GM18508 (cell line): ENCODE results near the gene EPN2.
"Not testable (repeated sequence)": the region's sequence is repeated elsewhere in the genome, so short reads cannot be mapped to it uniquely, and the experiment has no call there.

Experiments
- ATAC-seq: cut with Tn5 transposase; IDR thresholded peaks from one replicate; pipeline ENCODE4 v1.9.1; 2021; ENCODE audit warnings: moderate number of reproducible peaks; ENCODE audit not compliant: insufficient read depth, unreplicated experiment

The EPN2 gene

GRCh38 chr17:19262650-19263631 is 25.8 kb downstream of the EPN2 start:
- ATAC-seq = no peak

GRCh38 chr17:19263641-19264051 is 26.5 kb downstream of the EPN2 start:
- ATAC-seq = no peak

- ATAC-seq = no peak
Measured at GRCh38 chr17:19264268-19264667, 27.1 kb downstream of the EPN2 start.

GRCh38 chr17:19264681-19265080 is 27.5 kb downstream of the EPN2 start:
- ATAC-seq = no peak

DNA sequence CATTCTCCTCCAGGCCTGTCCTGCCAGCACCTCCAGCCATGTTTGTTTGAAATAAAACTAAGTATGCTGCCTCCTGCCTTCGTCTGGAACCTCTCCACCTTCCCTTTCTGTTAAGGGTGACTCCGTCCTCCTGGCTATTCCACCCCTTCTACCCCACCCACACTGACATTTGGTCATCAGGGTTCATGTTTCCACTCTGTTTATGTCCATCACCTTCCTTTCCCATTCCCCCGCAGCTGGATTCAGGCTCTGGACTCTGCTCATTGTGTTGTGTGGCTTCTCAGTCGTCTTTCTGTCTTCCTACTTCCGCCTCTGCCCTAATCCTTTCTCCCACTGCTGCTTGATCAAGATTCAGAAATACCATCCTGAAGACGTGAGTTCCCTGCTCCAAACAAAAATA is 28.6 kb downstream of the EPN2 start:
- ATAC-seq = no peak

- ATAC-seq = no peak
Measured at GRCh38 chr17:19268611-19269010, 31.4 kb downstream of the EPN2 start.

DNA sequence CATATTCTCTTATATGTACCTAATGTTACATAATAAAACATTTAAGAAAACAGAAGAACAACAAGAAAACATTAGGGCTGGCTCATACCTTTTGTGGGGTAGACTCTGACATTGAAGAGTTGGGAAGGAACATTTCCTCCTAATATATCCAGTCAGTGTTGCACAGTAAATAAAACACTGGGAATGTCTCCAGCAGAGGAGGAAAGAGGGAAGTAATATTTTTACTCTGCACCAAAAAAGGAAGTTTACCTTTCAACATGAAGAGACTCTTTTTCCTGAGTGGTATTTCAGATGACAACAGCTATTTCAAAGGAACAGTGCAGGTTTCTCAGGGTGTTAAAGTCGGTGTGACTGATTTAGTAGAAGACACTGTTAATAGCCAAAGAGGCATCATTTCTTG is 31.9 kb downstream of the EPN2 start:
- no peak for ATAC-seq

DNA sequence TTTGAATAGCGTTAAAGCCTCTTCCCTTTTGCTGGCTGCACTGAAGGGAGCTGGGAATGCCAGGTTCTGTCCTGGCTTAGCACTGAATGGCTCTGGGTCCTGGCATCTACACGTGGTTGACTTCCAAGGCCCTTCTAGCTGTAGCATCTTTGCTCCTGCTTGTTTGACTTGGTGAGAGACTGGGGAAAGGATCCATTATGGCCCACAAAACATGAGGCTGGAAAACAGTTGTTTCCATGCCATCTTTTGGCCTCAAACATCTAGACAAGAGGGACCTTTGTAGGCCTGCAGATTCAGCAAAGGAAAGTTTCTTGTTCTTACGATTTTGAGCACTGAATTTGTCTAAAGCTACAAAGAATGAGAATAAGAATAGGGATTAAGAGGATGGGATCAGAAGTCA is 32.5 kb downstream of the EPN2 start:
- no peak for ATAC-seq

GRCh38 chr17:19270347-19270703 is 33.2 kb downstream of the EPN2 start:
- ATAC-seq = no peak

DNA sequence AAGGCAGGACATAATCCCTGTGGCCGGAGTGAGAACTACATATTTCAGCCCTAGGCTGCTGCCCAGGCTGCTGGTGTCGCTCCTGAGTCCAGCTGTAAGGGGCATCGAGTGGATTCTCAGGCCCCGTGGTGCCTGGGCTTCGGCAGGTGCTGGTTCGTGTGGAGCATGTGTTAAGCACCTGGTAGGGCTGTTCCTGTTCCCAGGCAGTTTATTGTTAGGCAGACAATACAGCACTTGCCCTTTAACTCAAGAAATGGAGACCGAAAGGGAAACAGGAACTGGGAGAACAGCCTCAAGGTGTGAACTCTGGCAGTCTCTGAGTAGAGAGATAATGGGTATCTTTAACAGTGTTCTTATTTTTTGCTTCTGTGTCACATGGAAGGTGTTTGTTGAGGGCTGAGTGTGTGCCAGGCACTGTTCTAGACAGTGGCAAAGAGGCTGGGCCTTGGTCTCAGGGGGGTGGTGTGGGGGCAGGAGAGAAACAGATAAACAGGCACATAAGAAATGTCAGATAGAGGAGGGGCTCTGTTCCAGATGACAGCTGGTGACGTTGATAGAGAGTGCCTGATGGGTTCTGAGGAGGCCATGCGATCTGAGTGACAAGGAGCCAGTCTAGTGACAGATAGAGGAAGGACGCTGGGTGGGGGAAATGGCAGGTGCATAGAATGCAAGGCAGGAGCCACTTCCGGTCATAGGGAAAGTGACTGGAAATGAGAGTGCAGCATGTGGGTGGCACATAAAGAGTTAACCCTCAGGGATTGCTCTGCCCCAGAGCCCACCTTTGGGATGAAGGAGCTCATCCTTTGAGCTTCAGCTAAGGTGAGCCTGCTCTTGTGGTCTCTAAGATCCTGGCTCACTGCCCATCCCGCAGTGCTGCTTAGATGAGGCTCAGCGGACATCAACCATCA is 33.8 kb downstream of the EPN2 start:
- ATAC-seq = no peak

DNA sequence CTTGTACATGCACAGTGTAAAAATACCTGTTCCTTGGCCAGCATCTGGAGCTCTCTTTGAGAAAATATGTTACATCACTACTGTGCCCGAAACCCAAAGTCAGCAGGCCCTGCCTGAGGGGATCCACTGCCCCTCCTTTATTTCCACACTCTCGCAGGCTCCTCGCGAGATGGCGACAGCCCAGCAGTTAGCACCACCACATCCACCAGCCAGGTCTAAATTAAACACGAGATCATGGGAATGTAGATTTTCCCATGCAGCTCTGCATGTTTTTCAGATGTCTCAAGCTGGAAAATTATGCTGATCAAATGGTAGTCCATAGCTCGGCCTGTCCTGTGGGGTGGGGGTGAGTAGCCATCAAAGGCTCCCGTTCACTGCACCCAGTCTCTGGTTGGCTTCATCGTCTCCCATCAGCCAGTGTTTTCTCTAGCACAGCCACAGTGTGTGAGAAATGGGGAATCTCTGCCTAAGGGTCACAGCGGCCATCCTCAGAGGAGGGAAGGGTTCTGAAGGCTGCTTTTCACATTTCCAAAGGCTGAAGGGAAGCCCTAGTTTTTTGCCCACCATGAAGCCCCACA is 34.7 kb downstream of the EPN2 start:
- ATAC-seq = no peak

DNA sequence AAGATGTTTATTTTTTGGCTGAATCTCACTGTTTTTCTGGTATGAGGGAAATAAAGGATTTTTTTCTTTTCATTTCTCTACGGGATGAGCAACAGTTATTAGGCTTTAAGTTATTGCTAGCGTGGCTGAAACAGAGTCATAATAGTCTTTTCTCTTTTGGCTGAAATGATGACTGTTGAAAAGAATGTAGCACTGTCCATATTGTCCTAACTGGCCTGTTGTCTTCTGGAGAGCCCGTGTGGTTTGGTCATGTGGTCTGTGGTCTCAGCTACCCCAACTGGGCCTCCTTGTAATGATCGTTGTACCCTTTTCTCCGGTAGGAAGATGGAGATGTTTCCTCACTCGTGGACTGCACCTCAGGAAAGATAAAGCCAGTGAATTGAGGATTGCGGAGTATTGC is 36.6 kb downstream of the EPN2 start:
- no peak for ATAC-seq

DNA sequence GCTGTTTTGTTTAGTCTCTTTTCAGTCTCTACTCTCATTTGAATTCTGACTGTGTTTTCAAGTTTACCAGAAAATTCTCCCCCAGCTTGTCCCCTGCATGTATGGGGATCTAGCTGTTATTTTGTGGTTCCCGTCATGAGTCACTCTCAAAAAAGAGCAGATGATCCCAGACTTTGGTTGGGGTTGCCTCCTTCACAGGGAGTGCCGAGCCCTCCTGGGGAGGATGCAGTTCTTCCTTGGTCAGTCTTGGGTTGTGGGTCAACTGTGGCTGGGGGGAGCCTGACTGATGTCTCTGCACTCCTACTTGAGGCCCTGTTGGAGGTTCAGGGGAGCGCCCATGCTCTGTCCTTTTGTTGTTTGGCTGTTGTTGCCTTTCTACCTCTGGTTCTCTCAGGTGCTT is 37.7 kb downstream of the EPN2 start:
- no peak for ATAC-seq

DNA sequence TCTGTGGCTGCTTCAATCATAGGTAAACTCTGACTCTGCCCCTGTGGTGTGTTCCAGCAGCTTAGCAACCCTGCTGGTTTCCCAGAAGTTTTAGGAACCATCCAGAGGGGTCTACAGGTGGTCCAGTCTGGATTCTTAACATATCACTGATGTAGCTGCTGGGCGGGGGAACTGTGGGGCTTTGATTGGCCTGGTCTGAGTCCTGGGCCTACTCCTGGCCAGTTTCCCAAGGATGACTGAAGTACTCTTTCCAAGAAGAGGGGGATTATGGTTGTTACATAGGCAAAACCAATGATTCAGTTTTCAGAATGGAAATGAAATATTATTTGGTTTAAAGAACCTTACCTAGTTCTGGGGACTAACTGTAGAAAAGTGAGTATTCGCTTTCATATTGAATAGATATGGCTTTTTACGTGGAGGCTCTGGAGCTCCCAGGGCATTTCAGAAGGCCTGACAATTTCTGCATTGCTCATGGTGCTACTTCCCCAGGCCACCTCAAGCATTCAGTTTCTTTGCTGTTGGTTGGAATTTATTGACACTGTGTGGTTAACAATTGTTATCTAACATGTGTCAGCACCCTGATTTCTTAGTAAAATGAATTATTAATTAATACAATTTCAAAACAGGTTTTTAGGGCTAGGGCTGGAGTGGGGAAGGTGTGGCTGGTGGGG is 38.4 kb downstream of the EPN2 start:
- ATAC-seq = no peak

GRCh38 chr17:19278284-19278683 is 41.1 kb downstream of the EPN2 start:
- ATAC-seq = not testable (repeated sequence)

DNA sequence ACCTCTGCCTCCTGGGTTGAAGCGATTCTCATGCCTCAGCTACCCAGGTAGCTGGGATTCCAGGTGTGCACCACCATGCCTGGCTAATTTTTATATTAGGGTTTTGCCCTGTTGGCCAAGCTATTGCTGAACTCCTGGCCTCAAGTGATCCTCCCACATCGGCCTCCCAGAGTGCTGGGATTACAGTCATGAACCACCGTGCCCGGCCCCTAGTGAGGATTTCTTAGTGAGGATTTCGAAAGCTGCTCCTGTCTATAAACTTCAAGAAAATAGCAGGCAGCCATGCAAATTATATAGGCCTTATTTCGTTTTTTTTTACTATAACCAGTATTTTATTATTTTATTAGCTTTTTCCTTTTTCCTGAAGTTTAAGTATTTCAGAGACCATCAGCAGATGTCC is 41.6 kb downstream of the EPN2 start:
- no peak for ATAC-seq

DNA sequence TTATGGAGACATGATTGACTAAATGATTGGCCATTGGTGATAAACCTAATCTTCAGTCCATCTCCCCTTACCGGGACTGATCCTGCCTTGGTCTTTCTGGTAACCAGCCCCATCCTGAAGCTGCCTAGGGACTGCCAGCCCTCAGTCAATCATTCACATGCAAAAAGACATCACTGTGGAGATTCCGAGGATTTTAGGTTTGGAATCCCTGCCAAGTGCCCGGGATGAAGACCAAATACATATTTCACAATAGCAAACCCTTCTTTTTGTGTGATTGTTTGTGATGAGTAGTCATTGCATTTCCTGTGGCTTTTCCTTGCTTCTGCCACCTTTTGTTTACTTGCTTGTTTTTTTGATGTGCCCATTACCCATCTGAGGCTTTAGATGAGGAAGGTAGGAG is 44.0 kb downstream of the EPN2 start:
- ATAC-seq = no peak

DNA sequence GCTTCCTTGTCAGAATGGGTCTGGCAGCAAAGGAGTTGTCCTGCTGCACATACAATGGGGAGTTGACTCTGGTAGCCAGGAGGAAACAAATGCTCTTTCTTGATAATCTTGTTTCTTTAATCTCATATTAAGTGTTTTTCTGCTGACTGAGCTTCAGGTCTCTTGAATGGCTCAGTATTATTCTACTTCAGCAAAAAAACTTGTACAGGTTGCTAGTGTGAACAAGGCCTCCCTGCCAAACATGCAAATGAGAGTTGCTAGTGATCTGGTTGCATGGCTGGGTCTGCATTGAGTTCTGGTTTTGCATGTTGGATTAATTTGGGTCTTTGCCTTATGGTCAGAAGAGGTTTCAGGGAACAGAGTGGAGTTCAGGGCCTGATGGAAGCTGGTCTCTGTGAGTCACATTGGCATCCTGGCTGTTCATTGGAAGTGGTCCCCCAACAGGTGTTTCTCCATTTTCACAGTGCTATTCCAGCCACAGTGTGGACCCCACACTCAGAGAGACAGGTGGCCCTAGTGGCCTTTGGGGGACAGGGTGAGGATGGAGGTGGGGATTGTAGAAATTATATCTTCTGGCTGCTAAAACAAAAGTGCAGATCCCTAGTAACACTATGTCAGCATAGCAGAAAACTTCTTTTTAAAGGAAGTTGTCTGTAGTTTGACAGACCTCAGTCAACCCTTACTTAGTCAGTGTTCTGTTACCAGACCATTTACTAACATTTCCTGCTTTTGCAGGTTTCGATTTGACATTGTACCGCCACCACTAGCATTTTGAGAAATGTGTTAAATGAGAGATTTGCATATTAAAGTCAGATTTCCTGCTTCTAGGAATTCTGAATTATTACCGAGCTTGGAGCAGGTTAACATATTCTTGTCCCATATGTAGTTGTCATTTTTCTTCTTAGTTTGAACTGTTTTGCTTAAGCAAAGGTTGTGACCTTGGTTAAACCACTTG is 47.1 kb downstream of the EPN2 start:
- ATAC-seq = no peak

DNA sequence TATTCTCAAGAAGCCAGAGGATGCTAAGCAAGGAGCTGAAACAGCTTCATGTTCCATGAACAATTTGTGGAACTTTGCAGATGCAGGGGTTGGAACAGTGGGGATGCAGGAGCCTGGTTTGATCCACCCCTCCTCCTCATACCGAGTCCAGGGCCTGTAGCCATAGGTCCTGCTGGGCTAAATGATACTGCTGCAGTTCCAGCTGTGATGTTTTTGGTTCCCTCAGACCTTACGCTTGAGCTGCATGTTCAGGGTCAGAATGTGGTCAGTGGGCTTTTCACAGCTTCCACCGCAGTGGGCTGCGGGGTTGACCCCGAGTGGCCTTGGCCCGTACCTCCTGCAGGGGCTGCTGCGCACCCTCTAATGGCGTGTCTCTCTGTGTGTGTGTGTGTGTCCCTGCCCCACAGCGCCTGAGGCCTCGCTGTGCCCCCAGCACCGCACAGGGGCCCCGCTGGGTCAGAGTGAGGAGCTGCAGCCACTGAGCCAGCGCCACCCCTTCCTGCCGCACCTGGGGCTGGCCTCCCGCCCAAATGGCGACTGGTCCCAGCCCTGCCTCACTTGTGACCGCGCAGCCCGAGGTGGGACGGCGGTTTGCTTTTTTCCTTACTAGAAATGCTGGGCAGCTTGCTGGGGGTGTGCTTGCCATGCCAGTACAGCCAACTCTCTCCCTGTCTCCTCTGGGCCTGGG is 48.2 kb downstream of the EPN2 start:
- ATAC-seq = no peak
